GM13977 (cell line): ENCODE measurements around the gene UQCRHL.
A peak's percentile ranks its signal among the peaks of the same experiment; 100 is the strongest.
"Not testable (repeated sequence)": the region's sequence is repeated elsewhere in the genome, so short reads cannot be mapped to it uniquely, and the experiment has no call there.

Experiments used
- DNase-seq: peaks from one replicate; pipeline ENCODE4 v3.0.0; 2012; ENCODE audit warnings: low spot score
- CTCF ChIP-seq: IDR thresholded peaks from 2 replicates; pipeline ENCODE4 v1.5.1; 2012; ENCODE audit warnings: mild to moderate bottlenecking, control low read depth; ENCODE audit not compliant: insufficient read depth; ENCODE audit errors: extremely low read depth, missing control alignments
- in situ Hi-C: fragments of 300-500 bp; cut with MboI; formaldehyde crosslinking; loops from one replicate; pipeline ENCODE4 v1.12.0; 2022; ENCODE audit warnings: low sequenced_read_pairs, low pct_unique_long_range_greater_than_20kb, mixed read lengths, inconsistent platforms; ENCODE audit not compliant: unreplicated experiment

Gene UQCRHL

GRCh38 chr1:15843826-15844572 lies 36.5 kb upstream of the UQCRHL start:
- DNase-seq: no peak
- no peak for TF ChIP-seq CTCF
- in situ Hi-C loops: no loop called here

GRCh38 chr1:15838721-15839120 lies 31.3 kb upstream of the UQCRHL start:
- in situ Hi-C loops: no loop called here
- TF ChIP-seq CTCF: no peak
- no peak for DNase-seq

- TF ChIP-seq CTCF: no peak
- DNase-seq: no peak
- in situ Hi-C loops: no loop called here
Observed at GRCh38 chr1:15837931-15838330, 30.5 kb upstream of the UQCRHL start.

GRCh38 chr1:15836772-15837669 lies 29.6 kb upstream of the UQCRHL start:
- in situ Hi-C loops: no loop called here
- no peak for TF ChIP-seq CTCF
- DNase-seq: peak; percentile 74

- DNase-seq, in situ Hi-C loops: not testable (repeated sequence)
Observed at GRCh38 chr1:15836511-15836771, 29.0 kb upstream of the UQCRHL start.

GRCh38 chr1:15835741-15836510 lies 28.5 kb upstream of the UQCRHL start:
- no peak for TF ChIP-seq CTCF
- DNase-seq: peak; percentile 93
- in situ Hi-C loops: no loop called here
